Subcutaneous adipose tissue (tissue), 4 donors: ENCODE data around the gene CD47. TPM values are rescaled to one million over a fixed set of nuclear protein-coding genes. Genes with fewer than 3 reads are reported as not detected.

Experiments
- total RNA-seq, 4 donors: library from RNA; depleted of rRNA; stranded (reverse); fragments of >200 nt; gene quantifications; one replicate each; pipeline ENCODE4 v1.1.0, GENCODE V29; 2016
- TF ChIP-seq, protein P1 (sequence below): fragments of 450-650 bp; IDR thresholded peaks from one replicate; pipeline ENCODE4 v1.5.1; 2016; ENCODE audit warnings: low read depth, mild to moderate bottlenecking, control low read depth, antibody characterized with exemption, moderate library complexity

Gene CD47
- total RNA-seq, 4 donors from 2014 or later, result 26.9 to 70.5 (median 53.0) TPM

DNA sequence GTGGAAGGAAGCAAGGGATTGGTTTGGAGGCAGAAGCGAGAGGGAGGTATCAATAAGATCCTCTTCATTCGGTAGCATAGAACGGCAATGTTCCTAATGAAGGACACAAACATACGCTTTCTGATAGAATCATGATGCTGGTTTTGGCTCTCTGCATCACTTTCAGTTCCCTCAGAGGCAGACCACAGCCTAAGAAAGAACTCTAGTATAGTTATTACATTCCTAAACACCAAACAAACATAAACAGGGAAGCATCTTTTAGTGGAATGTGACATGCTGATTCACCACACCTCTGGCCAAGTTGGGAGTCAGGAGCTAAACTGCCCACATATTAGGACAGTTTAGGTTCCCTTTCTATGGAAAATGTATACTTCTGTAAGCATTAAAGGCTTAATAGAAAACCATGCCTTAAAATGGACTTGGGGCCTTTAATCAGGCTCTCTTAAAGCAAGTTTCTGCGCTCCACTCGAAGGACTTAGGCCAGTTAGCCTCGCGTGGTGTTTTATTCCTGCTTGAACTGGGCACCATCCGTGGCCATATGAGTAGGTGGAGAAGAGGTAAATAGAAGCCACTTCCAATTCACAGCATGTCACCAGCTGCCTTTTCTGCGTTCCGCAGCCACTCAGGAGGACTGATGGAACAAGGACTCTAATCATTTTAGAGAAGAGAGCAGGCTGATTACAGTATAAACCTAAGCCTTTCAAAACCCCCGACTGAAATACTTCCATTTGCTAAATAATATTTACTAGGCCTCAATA lies 53.7 kb downstream of the CD47 start:
- TF ChIP-seq, protein P1, sequence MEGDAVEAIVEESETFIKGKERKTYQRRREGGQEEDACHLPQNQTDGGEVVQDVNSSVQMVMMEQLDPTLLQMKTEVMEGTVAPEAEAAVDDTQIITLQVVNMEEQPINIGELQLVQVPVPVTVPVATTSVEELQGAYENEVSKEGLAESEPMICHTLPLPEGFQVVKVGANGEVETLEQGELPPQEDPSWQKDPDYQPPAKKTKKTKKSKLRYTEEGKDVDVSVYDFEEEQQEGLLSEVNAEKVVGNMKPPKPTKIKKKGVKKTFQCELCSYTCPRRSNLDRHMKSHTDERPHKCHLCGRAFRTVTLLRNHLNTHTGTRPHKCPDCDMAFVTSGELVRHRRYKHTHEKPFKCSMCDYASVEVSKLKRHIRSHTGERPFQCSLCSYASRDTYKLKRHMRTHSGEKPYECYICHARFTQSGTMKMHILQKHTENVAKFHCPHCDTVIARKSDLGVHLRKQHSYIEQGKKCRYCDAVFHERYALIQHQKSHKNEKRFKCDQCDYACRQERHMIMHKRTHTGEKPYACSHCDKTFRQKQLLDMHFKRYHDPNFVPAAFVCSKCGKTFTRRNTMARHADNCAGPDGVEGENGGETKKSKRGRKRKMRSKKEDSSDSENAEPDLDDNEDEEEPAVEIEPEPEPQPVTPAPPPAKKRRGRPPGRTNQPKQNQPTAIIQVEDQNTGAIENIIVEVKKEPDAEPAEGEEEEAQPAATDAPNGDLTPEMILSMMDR, result no peak

DNA sequence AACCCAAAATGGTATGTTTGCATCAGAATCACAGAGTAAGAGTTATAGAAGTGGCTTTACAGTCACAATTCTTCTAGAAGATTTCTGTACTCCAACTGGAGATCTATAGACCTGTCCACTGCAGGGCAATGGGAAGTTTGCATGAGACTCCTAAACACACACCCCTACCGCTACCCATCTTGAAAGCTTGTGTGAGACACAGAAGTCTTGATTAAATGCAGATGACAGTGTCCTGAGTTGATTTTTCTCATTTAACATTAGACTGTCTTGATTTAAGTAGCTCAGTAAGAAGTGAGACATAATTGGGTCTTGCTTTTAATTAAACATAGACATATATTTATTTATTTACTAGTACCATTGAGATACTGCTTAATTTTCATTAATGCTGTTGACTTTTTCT lies 54.4 kb downstream of the CD47 start:
- TF ChIP-seq, protein P1, result no peak

- TF ChIP-seq, protein P1, result no peak
Observed at GRCh38 chr3:108035751-108036150, 55.1 kb downstream of the CD47 start.

DNA sequence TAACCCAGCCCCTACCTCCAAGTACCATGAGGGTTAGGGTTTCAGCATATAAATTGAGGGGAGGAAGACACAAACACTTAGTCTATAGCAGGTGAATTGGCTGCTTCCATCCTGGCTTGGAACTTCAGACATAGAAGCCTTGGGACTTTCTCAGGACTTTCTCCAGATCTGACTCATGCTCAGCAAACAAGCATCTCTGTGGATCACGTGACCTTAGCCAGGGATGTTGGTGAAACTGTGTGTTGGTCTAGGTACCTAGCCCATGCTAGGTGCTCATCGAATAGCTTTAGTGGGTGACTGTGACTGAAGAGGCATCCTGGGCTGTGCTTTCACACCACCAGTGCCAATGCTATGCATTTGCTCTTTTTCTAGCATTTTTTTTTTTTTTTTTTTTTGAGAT lies 58.9 kb downstream of the CD47 start:
- TF ChIP-seq, protein P1, result no peak

DNA sequence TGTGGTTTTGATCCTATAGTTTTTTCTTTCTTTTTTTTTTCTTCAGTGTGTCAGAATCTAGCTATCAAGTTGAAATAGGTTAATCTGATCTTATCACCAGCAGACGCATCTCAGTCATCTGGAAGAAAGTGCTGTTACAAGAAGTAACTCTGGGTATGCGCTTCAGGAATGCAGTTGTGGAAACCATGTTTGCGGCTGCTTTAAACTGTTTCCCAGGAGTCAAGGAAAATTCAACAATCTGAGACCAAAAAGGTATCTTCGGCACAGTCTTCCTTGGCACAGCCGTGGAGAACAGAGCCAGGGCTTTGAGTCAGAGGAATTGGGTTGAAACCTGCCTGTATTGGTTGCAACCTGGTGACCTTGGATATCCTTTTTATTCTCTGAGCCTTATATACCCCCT lies 59.9 kb downstream of the CD47 start:
- TF ChIP-seq, protein P1, result no peak

GRCh38 chr3:108029466-108029865 lies 61.4 kb downstream of the CD47 start:
- TF ChIP-seq, protein P1, result no peak

- TF ChIP-seq, protein P1, result no peak
Observed at GRCh38 chr3:108028896-108029295, 61.9 kb downstream of the CD47 start.
